HT-29 (cell line): ENCODE data around the gene LIMK1. TPM values are rescaled to one million over a fixed set of nuclear protein-coding genes. Genes with fewer than 3 reads are reported as not detected.

Source experiments
- total RNA-seq: library from RNA; depleted of rRNA; stranded (reverse); fragments of >200 nt; shearing (Covaris generic); gene quantifications from 2 replicates; pipeline ENCODE4 v1.2.3, GENCODE V29; 2014; rRNA removed

LIMK1 gene
- total RNA-seq, 1 experiment from 2014 or later, result 37.8 TPM

Other genes with a start within 250 kb of the LIMK1 start
- gene METTL27, start 241.3 kb upstream of the LIMK1 start, total RNA-seq, result 7.3 and 9.8 TPM in 2 replicates
- gene TMEM270, start 222.6 kb upstream of the LIMK1 start, total RNA-seq, result not detected in 2 replicates
- gene ELN, start 55.6 kb upstream of the LIMK1 start, total RNA-seq, result 0.03 and 0.10 TPM in 2 replicates
- 295 and 297 TPM in 2 replicates for gene EIF4H, start 90.6 kb downstream of the LIMK1 start, total RNA-seq
- gene LAT2, start 126.2 kb downstream of the LIMK1 start, total RNA-seq, result 7.4 and 16.5 TPM in 2 replicates
- 60.3 and 63.3 TPM in 2 replicates for gene RFC2, start 170.6 kb downstream of the LIMK1 start, total RNA-seq
- 13.5 and 14.0 TPM in 2 replicates for gene CLIP2, start 205.6 kb downstream of the LIMK1 start, total RNA-seq